ENCODE measurements around the gene CYYR1.

- TF ChIP-seq CTCF (conservative IDR thresholded peaks at IDR 0.05 in 1 of 2, IDR thresholded peaks at IDR 0.05 in 1 of 2; ENCODE audit: extremely low read depth in 1 of 2, insufficient read depth in 1 of 2, low read depth in 1 of 2, low read length in 2 of 2), result no peak
- TF ChIP-seq EZH2 (IDR thresholded peaks at IDR 0.05; ENCODE audit: borderline replicate concordance, low read length), result no peak
Measured at GRCh38 chr21:26597981-26598380, 24.9 kb upstream of the CYYR1 start.
